ENCODE results near the gene PDGFRA. TPM values are rescaled to one million over a fixed set of nuclear protein-coding genes. Genes with fewer than 3 reads are reported as not detected.

Gene PDGFRA
- 10 to 100 TPM; 20.5 to 32.5 TPM for total RNA-seq

GRCh38 chr4:54228961-54229501 is at the start of gene PDGFRA:
PDGFRA (plus strand) TSS chr4:54229293; CDS start chr4:54258769, 29,476 bp downstream.
- intact Hi-C loops (cut with DNase I) = no loop called here
- Histone ChIP-seq H3K27ac (peak within 1 kb of the TSS; percentile 44), H3K36me3 (no peaks in the 10 kb centered on the region), H3K9ac (ENCODE audit: low read depth in 2 of 2, low read length in 2 of 2) (peak within 1 kb of the TSS in 1 of 2 donors; percentile 60), H3K4me1 (peaks cover 31% of the 10 kb centered on the region), H3K9me3 (no peaks in the 10 kb centered on the region), H3K4me3 (peak within 1 kb of the TSS; percentile 46), H3K27me3 (peaks cover 90% of the 10 kb centered on the region)
- TF ChIP-seq CTCF (IDR thresholded peaks at IDR 0.05) = no peak
- peak; percentile 56 for DNase-seq

DNA sequence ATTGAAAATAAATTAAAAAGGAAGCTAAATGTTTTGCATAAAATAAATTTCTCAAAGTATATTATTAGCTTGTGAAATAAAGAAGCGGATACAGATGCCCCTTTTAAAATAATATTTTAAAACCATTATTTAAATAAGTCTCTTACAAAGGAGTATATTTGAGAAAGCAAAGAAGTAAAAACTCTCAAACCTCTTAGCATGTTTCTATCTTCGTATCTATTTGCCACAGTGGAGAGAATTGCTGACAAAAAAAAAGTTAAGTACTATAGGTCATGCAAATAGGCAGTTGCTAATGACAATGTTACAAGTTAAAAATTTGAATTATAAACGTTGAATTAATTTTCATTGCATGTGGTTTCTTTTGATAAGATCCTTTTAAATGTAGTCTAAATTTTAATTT is 44.5 kb upstream of the PDGFRA start:
- no peak overlapping the region for H3K9ac ChIP-seq (ENCODE audit: low read depth in 2 of 2, low read length in 2 of 2)
- H3K27ac ChIP-seq = no peak overlapping the region
- H3K36me3 ChIP-seq = no peaks in the 10 kb centered on the region
- TF ChIP-seq CTCF (IDR thresholded peaks at IDR 0.05) = no peak
- no peaks in the 10 kb centered on the region for H3K27me3 ChIP-seq
- H3K4me3 ChIP-seq = no peak overlapping the region
- intact Hi-C loops (cut with DNase I) = no loop called here
- H3K9me3 ChIP-seq = no peaks in the 10 kb centered on the region
- DNase-seq = no peak
- H3K4me1 ChIP-seq = no peaks in the 10 kb centered on the region

- Histone ChIP-seq H3K9me3 (no peaks in the 10 kb centered on the region), H3K4me1 (no peaks in the 10 kb centered on the region), H3K27me3 (no peaks in the 10 kb centered on the region), H3K4me3 (no peak overlapping the region), H3K27ac (no peak overlapping the region), H3K36me3 (no peaks in the 10 kb centered on the region), H3K9ac (ENCODE audit: low read depth in 2 of 2, low read length in 2 of 2) (no peak overlapping the region)
- intact Hi-C loops (cut with DNase I) = no loop called here
- no peak for TF ChIP-seq CTCF (IDR thresholded peaks at IDR 0.05)
- DNase-seq = no peak
Measured at GRCh38 chr4:54185044-54185780, 43.9 kb upstream of the PDGFRA start.

DNA sequence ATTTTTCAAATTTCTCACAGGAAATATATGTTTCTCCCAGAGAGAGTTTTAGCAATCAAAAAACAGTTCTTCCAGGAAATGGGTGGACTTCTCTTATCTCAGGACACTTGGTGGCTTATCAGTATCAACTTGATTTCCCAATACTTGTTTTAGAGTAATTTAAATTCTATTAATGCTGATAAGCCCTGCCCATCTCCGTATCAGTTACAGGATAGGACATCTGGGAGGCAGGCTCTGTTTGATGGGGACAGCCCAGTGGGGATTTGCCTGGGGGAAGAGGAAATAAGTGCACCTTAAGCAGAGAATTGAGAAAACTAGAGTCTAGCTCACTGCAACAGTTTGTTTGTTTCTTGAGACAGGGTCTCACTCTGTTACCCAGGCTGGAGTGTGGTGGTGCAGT is 43.2 kb upstream of the PDGFRA start:
- no peaks in the 10 kb centered on the region for H3K9me3 ChIP-seq
- H3K27ac ChIP-seq = no peak overlapping the region
- H3K27me3 ChIP-seq = no peaks in the 10 kb centered on the region
- H3K36me3 ChIP-seq = no peaks in the 10 kb centered on the region
- DNase-seq = no peak
- H3K4me3 ChIP-seq = no peak overlapping the region
- no peak for TF ChIP-seq CTCF (IDR thresholded peaks at IDR 0.05)
- intact Hi-C loops (cut with DNase I) = no loop called here
- no peak overlapping the region for H3K9ac ChIP-seq (ENCODE audit: low read depth in 2 of 2, low read length in 2 of 2)
- H3K4me1 ChIP-seq = no peaks in the 10 kb centered on the region

DNA sequence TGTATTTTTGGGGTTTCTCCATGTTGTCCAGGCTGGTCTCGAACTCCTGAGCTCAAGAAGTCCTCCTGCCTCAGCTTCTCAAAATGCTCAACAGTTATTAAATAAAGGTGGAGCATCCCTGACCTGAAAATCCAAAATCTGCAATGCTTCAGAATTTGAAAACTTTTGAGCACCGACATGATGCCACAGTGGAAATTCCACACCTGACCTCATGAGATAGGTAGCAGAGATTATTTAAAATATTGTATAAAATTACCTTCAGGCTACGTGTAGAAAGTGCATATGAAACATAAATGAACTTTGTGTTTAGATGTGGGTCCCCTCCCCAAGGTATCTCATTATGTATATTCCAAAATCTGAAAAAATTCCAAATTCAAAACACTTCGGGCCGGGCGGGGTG is 42.7 kb upstream of the PDGFRA start:
- intact Hi-C loops (cut with DNase I) = no loop called here
- Histone ChIP-seq H3K27me3 (no peaks in the 10 kb centered on the region), H3K4me3 (no peak overlapping the region), H3K36me3 (no peaks in the 10 kb centered on the region), H3K4me1 (no peaks in the 10 kb centered on the region), H3K27ac (no peak overlapping the region), H3K9me3 (no peaks in the 10 kb centered on the region), H3K9ac (ENCODE audit: low read depth in 2 of 2, low read length in 2 of 2) (no peak overlapping the region)
- no peak for TF ChIP-seq CTCF (IDR thresholded peaks at IDR 0.05)
- DNase-seq = no peak
